ENCODE results near the gene KCNJ9. TPM values are rescaled to one million over a fixed set of nuclear protein-coding genes. Genes with fewer than 3 reads are reported as not detected.
"Not testable (repeated sequence)": the region's sequence is repeated elsewhere in the genome, so short reads cannot be mapped to it uniquely, and the experiment has no call there.

The KCNJ9 gene
- total and polyA plus RNA-seq, 2 donors: 0.04 to 0.26 TPM

- WGBS: 93% methylated on average over 10 of the region's 10 CpGs
- H3K4me3 ChIP-seq (ENCODE audit: low read depth, low read length); H3K36me3 ChIP-seq (ENCODE audit: insufficient read depth); DNase-seq (ENCODE audit: extremely low spot score); H3K27ac ChIP-seq (ENCODE audit: low read depth); H3K4me1 ChIP-seq (ENCODE audit: insufficient read depth): not testable (repeated sequence)
These were observed 30.1 kb downstream of the KCNJ9 start for GRCh38 chr1:160111462-160111861.

DNA sequence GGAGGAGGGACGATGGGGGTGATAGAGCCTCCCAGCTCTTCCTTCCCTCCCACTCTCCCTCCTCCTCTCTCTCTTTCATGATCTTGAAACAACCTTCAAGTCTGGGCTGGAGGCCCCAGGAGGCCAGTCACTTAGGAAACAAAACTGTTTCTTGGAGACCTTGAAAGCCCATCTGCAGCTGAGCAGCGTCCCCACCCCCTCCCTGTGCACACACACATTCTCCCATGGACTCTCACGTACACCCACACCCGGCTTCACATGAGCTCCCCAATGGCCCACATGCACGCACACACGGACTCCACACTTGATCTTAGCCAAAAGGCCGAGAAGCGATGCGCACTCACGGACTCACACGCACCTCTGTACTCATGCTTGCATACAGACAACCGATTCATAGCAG, 31.0 kb downstream of the KCNJ9 start:
- H3K27ac ChIP-seq (ENCODE audit: low read depth): no peak overlapping the region
- DNase-seq (ENCODE audit: extremely low spot score): no peak
- 77% methylated on average over 12 of the region's 12 CpGs for WGBS
- no peak overlapping the region for H3K4me3 ChIP-seq (ENCODE audit: low read depth, low read length)
- H3K4me1 ChIP-seq (ENCODE audit: insufficient read depth): no peaks in the 10 kb centered on the region
- H3K36me3 ChIP-seq (ENCODE audit: insufficient read depth): no peaks in the 10 kb centered on the region

DNA sequence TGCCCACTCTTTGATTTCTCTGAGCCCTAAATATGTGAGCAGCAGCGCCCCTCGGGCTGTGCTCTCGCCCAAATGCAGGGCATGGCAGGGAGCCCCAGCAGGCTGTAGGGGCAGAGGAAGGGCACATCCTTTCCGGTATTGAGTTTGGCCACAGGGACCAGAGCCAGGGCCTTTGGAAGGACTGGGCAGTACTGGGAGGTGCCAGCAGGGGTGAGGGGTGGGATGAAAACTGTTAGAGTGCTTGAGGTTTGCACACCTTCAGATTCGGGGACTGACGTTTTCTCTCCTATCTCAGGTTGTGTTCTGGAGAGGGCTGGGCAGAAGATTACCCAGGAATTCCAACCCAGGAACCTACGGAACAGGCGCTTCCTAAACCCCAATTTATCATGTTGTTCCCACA, 32.1 kb downstream of the KCNJ9 start:
- H3K4me3 ChIP-seq (ENCODE audit: low read depth, low read length): no peak overlapping the region
- H3K36me3 ChIP-seq (ENCODE audit: insufficient read depth): no peaks in the 10 kb centered on the region
- no peaks in the 10 kb centered on the region for H3K4me1 ChIP-seq (ENCODE audit: insufficient read depth)
- no peak for DNase-seq (ENCODE audit: extremely low spot score)
- no peak overlapping the region for H3K27ac ChIP-seq (ENCODE audit: low read depth)
- 81% methylated on average over 8 of the region's 8 CpGs for WGBS

- H3K36me3 ChIP-seq (ENCODE audit: insufficient read depth): no peaks in the 10 kb centered on the region
- 59% methylated on average over 4 of the region's 4 CpGs for WGBS
- H3K4me3 ChIP-seq (ENCODE audit: low read depth, low read length): no peak overlapping the region
- no peak for DNase-seq (ENCODE audit: extremely low spot score)
- no peaks in the 10 kb centered on the region for H3K4me1 ChIP-seq (ENCODE audit: insufficient read depth)
- no peak overlapping the region for H3K27ac ChIP-seq (ENCODE audit: low read depth)
These were observed 32.7 kb downstream of the KCNJ9 start for GRCh38 chr1:160114085-160114484.

DNA sequence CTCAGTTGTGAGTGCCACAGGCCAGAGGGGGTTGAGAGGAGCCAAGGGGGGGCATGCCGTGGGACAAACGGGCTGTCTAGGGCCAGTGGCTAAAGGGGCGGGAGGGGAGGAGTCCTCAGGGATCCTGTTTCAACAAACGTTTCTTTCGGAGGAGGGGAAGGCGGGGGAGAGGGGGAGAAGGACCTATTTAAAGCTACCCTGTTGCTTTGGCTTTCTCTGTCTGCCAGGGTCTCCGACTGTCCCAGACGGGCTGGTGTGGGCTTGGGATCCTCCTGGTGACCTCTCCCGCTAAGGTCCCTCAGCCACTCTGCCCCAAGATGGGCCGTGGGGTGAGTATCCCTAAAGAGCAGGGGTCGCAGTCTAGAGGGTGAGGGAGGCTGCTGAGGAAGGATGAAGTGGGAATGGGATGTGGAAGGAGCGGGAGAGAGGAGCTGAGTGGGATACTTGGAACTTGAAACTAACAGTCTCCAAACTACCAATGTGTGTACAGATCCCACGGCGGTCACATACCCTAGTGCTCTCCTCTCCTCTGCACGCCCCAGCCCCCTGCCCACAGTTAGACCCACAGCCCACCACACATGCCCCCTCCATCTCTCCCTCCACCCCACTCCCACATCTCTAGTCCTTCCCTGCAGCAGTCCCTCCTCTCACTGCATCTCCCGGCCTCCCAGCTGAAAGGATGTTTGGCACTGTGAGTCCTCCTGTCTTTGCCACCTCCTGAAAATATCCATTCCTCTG, 34.4 kb downstream of the KCNJ9 start, which contains the start of gene ATP1A2:
Gene ATP1A2 (plus strand): TSS at position 215 of the 738 bp plus-strand sequence. CDS start 103 bp downstream, at position 318.
- no peak within 1 kb of the TSS for H3K27ac ChIP-seq (ENCODE audit: low read depth)
- no peak for DNase-seq (ENCODE audit: extremely low spot score)
- no peaks in the 10 kb centered on the region for H3K36me3 ChIP-seq (ENCODE audit: insufficient read depth)
- WGBS: 25% methylated on average over 16 of the region's 16 CpGs
- no peaks in the 10 kb centered on the region for H3K4me1 ChIP-seq (ENCODE audit: insufficient read depth)
- H3K4me3 ChIP-seq (ENCODE audit: low read depth, low read length): peak within 1 kb of the TSS; percentile 4

GRCh38 chr1:160116283-160117147, 35.2 kb downstream of the KCNJ9 start:
- H3K4me1 ChIP-seq (ENCODE audit: insufficient read depth): no peaks in the 10 kb centered on the region

DNA sequence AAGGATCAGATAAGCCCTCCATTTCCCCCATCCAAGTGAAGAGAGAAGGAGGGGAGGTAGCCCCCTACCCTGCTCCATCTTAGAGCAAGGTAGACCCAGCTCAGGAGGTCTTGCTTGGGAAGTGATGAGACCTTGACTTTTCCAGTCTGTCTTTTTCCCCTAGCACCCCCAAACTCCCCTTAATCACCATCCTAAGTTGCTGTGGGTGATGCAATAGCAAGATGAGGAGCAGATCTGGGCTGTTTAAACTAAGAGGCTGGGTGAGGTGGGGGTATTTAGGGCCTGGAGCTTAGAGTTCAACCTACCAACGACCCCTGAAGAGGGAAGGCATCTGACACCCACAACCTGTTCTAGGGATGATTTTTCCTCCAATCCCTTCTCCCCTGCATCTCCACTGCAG, 36.0 kb downstream of the KCNJ9 start:
- no peak overlapping the region for H3K27ac ChIP-seq (ENCODE audit: low read depth)
- H3K4me1 ChIP-seq (ENCODE audit: insufficient read depth): no peaks in the 10 kb centered on the region
- H3K4me3 ChIP-seq (ENCODE audit: low read depth, low read length): no peak overlapping the region
- DNase-seq (ENCODE audit: extremely low spot score): no peak
- 7% methylated on average over 1 of the region's 1 CpG for WGBS
- no peaks in the 10 kb centered on the region for H3K36me3 ChIP-seq (ENCODE audit: insufficient read depth)

More at GRCh38 chr1:160116283-160117147, 35.2 kb downstream of the KCNJ9 start:
- Histone ChIP-seq H3K27ac (ENCODE audit: low read depth) (no peak overlapping the region), H3K4me3 (ENCODE audit: low read depth, low read length) (peak overlapping the region; percentile 4), H3K36me3 (ENCODE audit: insufficient read depth) (no peaks in the 10 kb centered on the region)
- 42% methylated on average over 12 of the region's 12 CpGs for WGBS
- no peak for DNase-seq (ENCODE audit: extremely low spot score)

- H3K4me3 ChIP-seq (ENCODE audit: low read depth, low read length): no peak overlapping the region
- H3K36me3 ChIP-seq (ENCODE audit: insufficient read depth): no peaks in the 10 kb centered on the region
- H3K27ac ChIP-seq (ENCODE audit: low read depth): no peak overlapping the region
- DNase-seq (ENCODE audit: extremely low spot score): peak; percentile 41
- WGBS: 16% methylated on average over 8 of the region's 8 CpGs
- no peaks in the 10 kb centered on the region for H3K4me1 ChIP-seq (ENCODE audit: insufficient read depth)
These were observed 36.4 kb downstream of the KCNJ9 start for GRCh38 chr1:160117709-160118183.

DNA sequence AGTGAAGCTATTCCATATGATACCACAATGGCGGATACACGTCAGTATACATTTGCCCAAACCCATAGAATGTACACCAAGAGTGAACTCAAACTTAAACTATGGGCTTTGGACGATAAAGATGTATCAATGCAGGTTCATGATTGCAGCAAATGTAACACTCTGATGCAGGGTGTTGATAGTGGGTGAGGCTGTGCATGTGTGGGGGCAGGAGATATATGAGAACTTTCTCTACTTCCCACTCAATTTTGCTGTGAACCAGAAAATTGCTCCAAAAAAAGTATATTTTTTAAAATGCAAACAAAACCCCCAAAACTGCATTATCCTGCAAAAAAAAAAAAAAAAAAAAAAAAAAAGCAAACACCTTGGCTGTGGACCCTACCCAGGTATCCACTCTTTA, 37.6 kb downstream of the KCNJ9 start:
- Histone ChIP-seq H3K4me1 (ENCODE audit: insufficient read depth) (no peaks in the 10 kb centered on the region), H3K27ac (ENCODE audit: low read depth) (no peak overlapping the region), H3K4me3 (ENCODE audit: low read depth, low read length) (no peak overlapping the region), H3K36me3 (ENCODE audit: insufficient read depth) (no peaks in the 10 kb centered on the region)
- no peak for DNase-seq (ENCODE audit: extremely low spot score)
- 94% methylated on average over 3 of the region's 3 CpGs for WGBS

DNA sequence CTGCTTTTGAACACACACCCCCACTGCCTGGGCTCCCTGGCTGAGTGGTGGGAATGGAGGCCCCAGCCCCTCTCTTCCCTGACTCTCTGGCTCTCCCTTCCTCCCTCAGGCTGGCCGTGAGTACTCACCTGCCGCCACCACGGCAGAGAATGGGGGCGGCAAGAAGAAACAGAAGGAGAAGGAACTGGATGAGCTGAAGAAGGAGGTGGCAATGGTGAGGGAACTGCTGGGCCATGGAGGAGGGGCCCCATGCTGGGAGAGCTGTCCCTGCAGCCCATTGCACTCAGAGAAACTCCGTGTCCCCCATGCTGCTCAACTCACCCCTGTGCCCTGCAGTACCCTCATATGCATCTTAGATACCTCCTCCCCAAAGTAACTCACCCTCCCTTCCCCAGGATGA, 39.5 kb downstream of the KCNJ9 start:
- Histone ChIP-seq H3K4me1 (ENCODE audit: insufficient read depth) (no peaks in the 10 kb centered on the region), H3K27ac (ENCODE audit: low read depth) (no peak overlapping the region), H3K4me3 (ENCODE audit: low read depth, low read length) (no peak overlapping the region), H3K36me3 (ENCODE audit: insufficient read depth) (no peaks in the 10 kb centered on the region)
- 81% methylated on average over 5 of the region's 5 CpGs for WGBS
- no peak for DNase-seq (ENCODE audit: extremely low spot score)

- WGBS: 76% methylated on average over 1 of the region's 1 CpG
- Histone ChIP-seq H3K36me3 (ENCODE audit: insufficient read depth) (no peaks in the 10 kb centered on the region), H3K4me1 (ENCODE audit: insufficient read depth) (no peaks in the 10 kb centered on the region), H3K4me3 (ENCODE audit: low read depth, low read length) (no peak overlapping the region), H3K27ac (ENCODE audit: low read depth) (no peak overlapping the region)
- no peak for DNase-seq (ENCODE audit: extremely low spot score)
These were observed 40.0 kb downstream of the KCNJ9 start for GRCh38 chr1:160121388-160121787.

DNA sequence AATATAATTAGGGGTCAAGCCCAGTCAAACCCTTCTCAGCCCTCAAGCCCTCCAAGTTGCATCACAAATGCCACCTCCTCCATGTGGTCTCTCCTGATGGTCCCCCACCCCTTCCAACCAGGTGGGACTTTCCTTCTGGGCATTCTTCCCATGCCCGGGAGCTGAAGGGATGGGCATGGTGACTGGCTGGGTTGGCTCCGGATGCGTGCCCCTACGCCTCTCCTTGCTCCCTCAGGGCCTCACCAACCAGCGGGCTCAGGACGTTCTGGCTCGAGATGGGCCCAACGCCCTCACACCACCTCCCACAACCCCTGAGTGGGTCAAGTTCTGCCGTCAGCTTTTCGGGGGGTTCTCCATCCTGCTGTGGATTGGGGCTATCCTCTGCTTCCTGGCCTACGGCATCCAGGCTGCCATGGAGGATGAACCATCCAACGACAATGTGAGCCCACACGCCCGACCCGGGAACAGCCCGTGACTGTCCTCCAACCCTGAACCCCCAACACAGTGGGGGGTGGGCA, 41.7 kb downstream of the KCNJ9 start:
- WGBS: 89% methylated on average over 16 of the region's 16 CpGs
- H3K36me3 ChIP-seq (ENCODE audit: insufficient read depth): no peaks in the 10 kb centered on the region
- H3K4me3 ChIP-seq (ENCODE audit: low read depth, low read length): no peak overlapping the region
- no peaks in the 10 kb centered on the region for H3K4me1 ChIP-seq (ENCODE audit: insufficient read depth)
- no peak for DNase-seq (ENCODE audit: extremely low spot score)
- H3K27ac ChIP-seq (ENCODE audit: low read depth): no peak overlapping the region

DNA sequence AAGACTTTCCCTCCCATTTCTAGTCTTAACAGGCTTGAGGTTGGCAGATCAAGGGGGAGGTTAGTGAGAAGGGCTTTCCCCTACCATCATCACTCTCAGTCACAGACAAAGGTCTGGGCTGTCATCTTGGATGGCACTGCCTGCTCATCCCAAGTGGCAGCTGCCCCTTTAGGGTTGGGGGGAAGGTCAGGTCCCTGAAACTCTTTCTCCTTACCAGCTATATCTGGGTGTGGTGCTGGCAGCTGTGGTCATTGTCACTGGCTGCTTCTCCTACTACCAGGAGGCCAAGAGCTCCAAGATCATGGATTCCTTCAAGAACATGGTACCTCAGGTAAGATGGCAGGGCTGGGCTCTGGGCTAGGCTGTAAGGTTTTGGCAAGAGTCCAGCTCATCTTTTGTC, 42.4 kb downstream of the KCNJ9 start:
- Histone ChIP-seq H3K36me3 (ENCODE audit: insufficient read depth) (no peaks in the 10 kb centered on the region), H3K4me1 (ENCODE audit: insufficient read depth) (no peaks in the 10 kb centered on the region), H3K4me3 (ENCODE audit: low read depth, low read length) (no peak overlapping the region), H3K27ac (ENCODE audit: low read depth) (no peak overlapping the region)
- DNase-seq (ENCODE audit: extremely low spot score): no peak
